Calu3 (cell line): ENCODE data around the gene TMEM209. TPM values are rescaled to one million over a fixed set of nuclear protein-coding genes. Genes with fewer than 3 reads are reported as not detected.

Experiments used
- BruUV-seq: library from RNA; stranded (reverse); fragments of 400-500 nt; replicated peaks from 2 replicates; lab custom pipeline; 2021; lab: Mats Ljungman, UMichigan
- CTCF ChIA-PET: fragments of 300-600 bp; sonication (Branson Sonifier 250); formaldehyde crosslinking; loops from one replicate; lab custom pipeline; 2022; ENCODE audit warnings: antibody characterized with exemption; lab: Charles Lee
- DNase-seq: peaks from one replicate; pipeline ENCODE4 v3.0.0; 2022
- H3K27ac Mint-ChIP-seq: one replicate; pipeline ENCODE4 v1.8.0; 2022; ENCODE audit warnings: mixed read lengths; ENCODE audit not compliant: unreplicated experiment
- H3K27me3 Mint-ChIP-seq: one replicate; pipeline ENCODE4 v1.8.0; 2022; ENCODE audit warnings: mixed read lengths; ENCODE audit not compliant: unreplicated experiment
- H3K36me3 Mint-ChIP-seq: one replicate; pipeline ENCODE4 v1.8.0; 2022; ENCODE audit warnings: mild to moderate bottlenecking, moderate library complexity, mixed read lengths; ENCODE audit not compliant: insufficient read depth, unreplicated experiment
- H3K4me1 Mint-ChIP-seq: one replicate; pipeline ENCODE4 v1.8.0; 2022; ENCODE audit warnings: mild to moderate bottlenecking, low read depth, mixed read lengths; ENCODE audit not compliant: unreplicated experiment
- H3K4me3 Mint-ChIP-seq: one replicate; pipeline ENCODE4 v1.8.0; 2022; ENCODE audit warnings: mild to moderate bottlenecking, low read depth, moderate library complexity, mixed read lengths; ENCODE audit not compliant: unreplicated experiment
- H3K9me3 Mint-ChIP-seq: one replicate; pipeline ENCODE4 v1.8.0; 2022; ENCODE audit warnings: low read depth, mixed read lengths; ENCODE audit not compliant: unreplicated experiment
- CTCF ChIP-seq: fragments of 200-600 bp; IDR thresholded peaks from one replicate; pipeline ENCODE4 v1.8.0; 2022; ENCODE audit warnings: antibody characterized with exemption; ENCODE audit not compliant: unreplicated experiment
- intact Hi-C: fragments of 100-400 bp; cut with micrococcal nuclease; formaldehyde crosslinking; loops from one replicate; pipeline ENCODE4 v1.10.0; 2022; ENCODE audit not compliant: unreplicated experiment
- total RNA-seq: library from RNA; stranded (reverse); gene quantifications from 2 replicates; pipeline ENCODE4 v1.2.3, GENCODE V29; 2022

TMEM209 gene
- total RNA-seq, 1 experiment from 2014 or later: 26.6 TPM

DNA sequence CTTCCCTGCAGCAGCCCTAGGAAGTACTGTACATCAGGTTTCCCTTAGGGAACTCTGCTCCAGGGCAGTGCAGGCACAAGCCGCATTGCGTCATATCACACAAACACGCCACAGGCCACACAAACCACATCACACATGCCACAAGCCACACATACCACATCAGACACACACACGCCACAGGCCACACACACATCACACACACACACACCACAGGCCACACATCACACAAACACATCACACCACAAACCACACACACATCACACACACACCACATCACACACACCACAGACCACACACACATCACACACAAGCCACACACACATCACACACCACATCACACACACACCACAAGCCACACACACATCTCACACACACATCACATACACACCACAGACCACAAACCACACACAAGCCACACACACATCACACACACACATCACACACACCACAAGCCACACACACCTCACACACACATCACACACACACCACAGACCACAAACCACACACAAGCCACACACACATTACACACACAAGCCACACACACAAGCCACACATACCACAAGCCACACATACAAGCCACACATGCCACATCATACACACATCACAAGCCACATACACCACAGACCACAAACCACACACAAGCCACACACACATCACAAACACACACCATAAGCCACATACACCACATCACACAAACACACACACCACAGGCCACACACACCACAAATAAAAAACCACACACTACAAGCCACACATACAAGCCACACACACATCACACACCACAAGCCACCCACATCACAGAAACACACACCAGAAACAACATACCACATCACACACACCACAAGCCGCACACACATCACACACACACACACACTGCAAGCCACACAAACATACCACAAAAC is 53.4 kb downstream of the TMEM209 start:
- no peak for TF ChIP-seq CTCF
- Mint-ChIP-seq H3K27ac (no peak overlapping the region), H3K4me1 (no peaks in the 10 kb centered on the region), H3K27me3 (no peaks in the 10 kb centered on the region), H3K9me3 (no peaks in the 10 kb centered on the region), H3K4me3 (no peak overlapping the region), H3K36me3 (no peaks in the 10 kb centered on the region)
- intact Hi-C loops: loop anchor here (5.0 kb wide), 1 partner anchor 80 kb away; the partner anchor contains the start of gene KLHDC10
- CTCF ChIA-PET: no interaction called here
- DNase-seq: no peak
- BruUV-seq: no TSS peak

GRCh38 chr7:130150587-130150986 is 54.6 kb downstream of the TMEM209 start:
- H3K9me3 Mint-ChIP-seq: no peaks in the 10 kb centered on the region
- no peak overlapping the region for H3K27ac Mint-ChIP-seq
- CTCF ChIA-PET: no interaction called here
- DNase-seq: no peak
- no TSS peak for BruUV-seq
- H3K4me3 Mint-ChIP-seq: no peak overlapping the region
- no peak for TF ChIP-seq CTCF
- H3K27me3 Mint-ChIP-seq: no peaks in the 10 kb centered on the region
- intact Hi-C loops: loop anchor here (5.0 kb wide), 1 partner anchor 78 kb away; the partner anchor contains the start of gene KLHDC10
- H3K36me3 Mint-ChIP-seq: no peaks in the 10 kb centered on the region
- H3K4me1 Mint-ChIP-seq: no peaks in the 10 kb centered on the region

GRCh38 chr7:130149281-130150139 is 55.7 kb downstream of the TMEM209 start:
- Mint-ChIP-seq H3K27ac (no peak overlapping the region), H3K4me1 (no peaks in the 10 kb centered on the region), H3K27me3 (no peaks in the 10 kb centered on the region), H3K4me3 (no peak overlapping the region), H3K9me3 (no peaks in the 10 kb centered on the region), H3K36me3 (no peaks in the 10 kb centered on the region)
- no peak for TF ChIP-seq CTCF
- BruUV-seq: no TSS peak
- intact Hi-C loops: loop anchor here (5.0 kb wide), 1 partner anchor 77 kb away; the partner anchor contains the start of gene KLHDC10
- DNase-seq: no peak
- CTCF ChIA-PET: no interaction called here

GRCh38 chr7:130148561-130148960 is 56.6 kb downstream of the TMEM209 start:
- H3K4me3 Mint-ChIP-seq: no peak overlapping the region
- no peaks in the 10 kb centered on the region for H3K4me1 Mint-ChIP-seq
- DNase-seq: no peak
- no peaks in the 10 kb centered on the region for H3K27me3 Mint-ChIP-seq
- no TSS peak for BruUV-seq
- H3K9me3 Mint-ChIP-seq: no peaks in the 10 kb centered on the region
- intact Hi-C loops: no loop called here
- no peak overlapping the region for H3K27ac Mint-ChIP-seq
- no peak for TF ChIP-seq CTCF
- H3K36me3 Mint-ChIP-seq: no peaks in the 10 kb centered on the region
- CTCF ChIA-PET: no interaction called here
